Cardiac septum (tissue), 1 donor: ENCODE data around the gene TRPM2. TPM values are rescaled to one million over a fixed set of nuclear protein-coding genes. Genes with fewer than 3 reads are reported as not detected.
"Not testable (repeated sequence)": the region's sequence is repeated elsewhere in the genome, so short reads cannot be mapped to it uniquely, and the experiment has no call there.

Experiments
- DNase-seq: peaks from one replicate; pipeline ENCODE4 v3.0.0-alpha.2; 2020; ENCODE audit warnings: low spot score
- intact Hi-C: fragments of 100-400 bp; cut with DNase I; formaldehyde crosslinking; loops from one replicate; pipeline ENCODE4 v1.14.0; 2022
- total RNA-seq: library from RNA; stranded (reverse); fragmentation: NEBNext Ultra II Directional; extraction: Animal tissue kit (Norgen Biotek cat#: 25700); gene quantifications from one replicate; pipeline ENCODE4 v1.2.1, GENCODE V29; 2021
- donor health status: DM: no; HTN: no; CAD: no.

Gene TRPM2
- total RNA-seq, 1 donor from 2014 or later, result 1.2 TPM

GRCh38 chr21:44403106-44404020 is 49.9 kb downstream of the TRPM2 start:
- DNase-seq, result no peak
- intact Hi-C loops, result no loop called here

GRCh38 chr21:44404482-44404881 is 51.1 kb downstream of the TRPM2 start:
- DNase-seq, intact Hi-C loops: not testable (repeated sequence)

- DNase-seq, result peak; percentile 53
Observed at GRCh38 chr21:44405091-44405947, 51.9 kb downstream of the TRPM2 start.

GRCh38 chr21:44405948-44406872 is 52.8 kb downstream of the TRPM2 start:
- DNase-seq, result peak; percentile 38
- intact Hi-C loops, result no loop called here

More at GRCh38 chr21:44405091-44405947, 51.9 kb downstream of the TRPM2 start:
- intact Hi-C loops, result no loop called here

GRCh38 chr21:44406953-44407352 is 53.5 kb downstream of the TRPM2 start:
- intact Hi-C loops, result no loop called here
- no peak for DNase-seq

GRCh38 chr21:44407493-44407892 is 54.1 kb downstream of the TRPM2 start:
- intact Hi-C loops, result no loop called here
- DNase-seq, result no peak

GRCh38 chr21:44408226-44408625 is 54.8 kb downstream of the TRPM2 start:
- intact Hi-C loops, result no loop called here
- no peak for DNase-seq

- intact Hi-C loops, result no loop called here
- DNase-seq, result peak; percentile 49
Observed at GRCh38 chr21:44413566-44414290, 60.3 kb downstream of the TRPM2 start.

GRCh38 chr21:44414291-44415072 is 61.1 kb downstream of the TRPM2 start:
- intact Hi-C loops, result no loop called here
- peak; percentile 47 for DNase-seq

GRCh38 chr21:44415073-44416025 is 61.9 kb downstream of the TRPM2 start:
- intact Hi-C loops, result no loop called here
- peak; percentile 57 for DNase-seq

- peak; percentile 63 for DNase-seq
- intact Hi-C loops, result no loop called here
Observed at GRCh38 chr21:44416193-44416592, 62.8 kb downstream of the TRPM2 start.

GRCh38 chr21:44417621-44418107 is 64.2 kb downstream of the TRPM2 start:
- intact Hi-C loops, DNase-seq: not testable (repeated sequence)

GRCh38 chr21:44418108-44418875 is 64.9 kb downstream of the TRPM2 start:
- intact Hi-C loops, result no loop called here
- DNase-seq, result peak; percentile 49

- intact Hi-C loops, result no loop called here
- DNase-seq, result peak; percentile 49
Observed at GRCh38 chr21:44418876-44419230, 65.4 kb downstream of the TRPM2 start.

GRCh38 chr21:44419679-44420078 is 66.3 kb downstream of the TRPM2 start:
- DNase-seq, result no peak

More at GRCh38 chr21:44419679-44420078, 66.3 kb downstream of the TRPM2 start:
- intact Hi-C loops, result no loop called here
